Endothelial cell (in vitro differentiated cells): ENCODE results near the gene GPRIN1. TPM values are rescaled to one million over a fixed set of nuclear protein-coding genes. Genes with fewer than 3 reads are reported as not detected.
"Not testable (repeated sequence)": the region's sequence is repeated elsewhere in the genome, so short reads cannot be mapped to it uniquely, and the experiment has no call there.

Experiments used
- DNase-seq: peaks from one replicate; pipeline ENCODE4 v3.0.0; 2021; ENCODE audit warnings: low spot score
- H3K27ac Mint-ChIP-seq: one replicate; pipeline ENCODE4 v1.8.0; 2021; ENCODE audit warnings: mixed read lengths, inconsistent platforms; ENCODE audit not compliant: unreplicated experiment
- H3K27me3 Mint-ChIP-seq: one replicate; pipeline ENCODE4 v1.8.0; 2021; ENCODE audit warnings: mild to moderate bottlenecking, moderate library complexity, mixed read lengths, inconsistent platforms; ENCODE audit not compliant: unreplicated experiment
- H3K36me3 Mint-ChIP-seq: one replicate; pipeline ENCODE4 v1.8.0; 2021; ENCODE audit warnings: mild to moderate bottlenecking, low read depth, mixed read lengths, inconsistent platforms; ENCODE audit not compliant: unreplicated experiment
- H3K4me1 Mint-ChIP-seq: one replicate; pipeline ENCODE4 v1.8.0; 2021; ENCODE audit warnings: mild to moderate bottlenecking, mixed read lengths, inconsistent platforms; ENCODE audit not compliant: unreplicated experiment
- H3K4me3 Mint-ChIP-seq: one replicate; pipeline ENCODE4 v1.8.0; 2021; ENCODE audit warnings: mild to moderate bottlenecking, mixed read lengths, inconsistent platforms; ENCODE audit not compliant: unreplicated experiment
- H3K9me3 Mint-ChIP-seq: one replicate; pipeline ENCODE4 v1.8.0; 2021; ENCODE audit warnings: mixed read lengths, inconsistent platforms; ENCODE audit not compliant: unreplicated experiment
- CTCF ChIP-seq: fragments of 200-600 bp; sonication (generic); IDR thresholded peaks from one replicate; pipeline ENCODE4 v1.5.0; 2021; ENCODE audit warnings: antibody characterized with exemption; ENCODE audit not compliant: unreplicated experiment
- total RNA-seq: library from RNA; stranded (reverse); fragmentation: NEBNext Ultra II Directional; extraction: Animal tissue kit (Norgen Biotek cat#: 25700); gene quantifications from one replicate; pipeline ENCODE4 v1.2.1, GENCODE V29; 2021; ENCODE audit not compliant: unreplicated experiment

Gene GPRIN1
- total RNA-seq, 1 donor from 2014 or later, result 3.9 TPM

- peaks cover 6% of the 10 kb centered on the region for H3K36me3 Mint-ChIP-seq
- TF ChIP-seq CTCF, result no peak
- no peak overlapping the region for H3K27ac Mint-ChIP-seq
- H3K4me3 Mint-ChIP-seq, result no peak overlapping the region
- no peak for DNase-seq
- peaks cover 15% of the 10 kb centered on the region for H3K27me3 Mint-ChIP-seq
- H3K9me3 Mint-ChIP-seq, result no peaks in the 10 kb centered on the region
- no peaks in the 10 kb centered on the region for H3K4me1 Mint-ChIP-seq
Measured at GRCh38 chr5:176595386-176595943, 14.5 kb downstream of the GPRIN1 start.

GRCh38 chr5:176594554-176594953 is 15.4 kb downstream of the GPRIN1 start:
- H3K4me3 Mint-ChIP-seq, result no peak overlapping the region
- H3K27ac Mint-ChIP-seq, result no peak overlapping the region
- no peaks in the 10 kb centered on the region for H3K9me3 Mint-ChIP-seq
- H3K4me1 Mint-ChIP-seq, result no peaks in the 10 kb centered on the region
- no peak for DNase-seq
- H3K27me3 Mint-ChIP-seq, result peaks cover 11% of the 10 kb centered on the region
- H3K36me3 Mint-ChIP-seq, result peaks cover 6% of the 10 kb centered on the region
- TF ChIP-seq CTCF, result no peak

GRCh38 chr5:176593273-176593869 is 16.6 kb downstream of the GPRIN1 start:
- Mint-ChIP-seq H3K4me3 (no peak overlapping the region), H3K27me3 (peaks cover 8% of the 10 kb centered on the region), H3K9me3 (no peaks in the 10 kb centered on the region), H3K27ac (no peak overlapping the region), H3K4me1 (no peaks in the 10 kb centered on the region), H3K36me3 (peaks cover 1% of the 10 kb centered on the region)
- no peak for TF ChIP-seq CTCF
- no peak for DNase-seq

- no peaks in the 10 kb centered on the region for H3K4me1 Mint-ChIP-seq
- no peak for DNase-seq
- no peaks in the 10 kb centered on the region for H3K9me3 Mint-ChIP-seq
- H3K27me3 Mint-ChIP-seq, result peaks cover 10% of the 10 kb centered on the region
- H3K4me3 Mint-ChIP-seq, result no peak overlapping the region
- no peak overlapping the region for H3K27ac Mint-ChIP-seq
- H3K36me3 Mint-ChIP-seq, result peaks cover 5% of the 10 kb centered on the region
- no peak for TF ChIP-seq CTCF
Measured at GRCh38 chr5:176592573-176592972, 17.4 kb downstream of the GPRIN1 start.

- H3K4me3 Mint-ChIP-seq, H3K27me3 Mint-ChIP-seq: not testable (repeated sequence)
Measured at GRCh38 chr5:176591667-176592066, 18.3 kb downstream of the GPRIN1 start.

More at GRCh38 chr5:176591667-176592066, 18.3 kb downstream of the GPRIN1 start:
- not testable (repeated sequence) for H3K36me3 Mint-ChIP-seq, DNase-seq, H3K4me1 Mint-ChIP-seq, H3K9me3 Mint-ChIP-seq, H3K27ac Mint-ChIP-seq
